Epithelial cell of esophagus (primary cell): ENCODE results near the gene KLHL29.

Source experiments
- DNase-seq: peaks from one replicate; pipeline ENCODE4 v3.0.0; 2010; ENCODE audit warnings: low read depth
- H3K4me3 ChIP-seq: 2 replicates; pipeline ENCODE4 v1.5.1; 2011; ENCODE audit warnings: mild to moderate bottlenecking, low read length, control low read depth
- CTCF ChIP-seq: IDR thresholded peaks from 2 replicates; pipeline ENCODE4 v1.5.1; 2011; ENCODE audit warnings: low read depth, mild to moderate bottlenecking, low read length, control low read depth, inconsistent platforms; ENCODE audit not compliant: insufficient read depth; ENCODE audit errors: missing control alignments

KLHL29 gene

GRCh38 chr2:23456396-23456795 is 71.4 kb downstream of the KLHL29 start:
- no peak for DNase-seq
- H3K4me3 ChIP-seq = no peak overlapping the region
- no peak for TF ChIP-seq CTCF

DNA sequence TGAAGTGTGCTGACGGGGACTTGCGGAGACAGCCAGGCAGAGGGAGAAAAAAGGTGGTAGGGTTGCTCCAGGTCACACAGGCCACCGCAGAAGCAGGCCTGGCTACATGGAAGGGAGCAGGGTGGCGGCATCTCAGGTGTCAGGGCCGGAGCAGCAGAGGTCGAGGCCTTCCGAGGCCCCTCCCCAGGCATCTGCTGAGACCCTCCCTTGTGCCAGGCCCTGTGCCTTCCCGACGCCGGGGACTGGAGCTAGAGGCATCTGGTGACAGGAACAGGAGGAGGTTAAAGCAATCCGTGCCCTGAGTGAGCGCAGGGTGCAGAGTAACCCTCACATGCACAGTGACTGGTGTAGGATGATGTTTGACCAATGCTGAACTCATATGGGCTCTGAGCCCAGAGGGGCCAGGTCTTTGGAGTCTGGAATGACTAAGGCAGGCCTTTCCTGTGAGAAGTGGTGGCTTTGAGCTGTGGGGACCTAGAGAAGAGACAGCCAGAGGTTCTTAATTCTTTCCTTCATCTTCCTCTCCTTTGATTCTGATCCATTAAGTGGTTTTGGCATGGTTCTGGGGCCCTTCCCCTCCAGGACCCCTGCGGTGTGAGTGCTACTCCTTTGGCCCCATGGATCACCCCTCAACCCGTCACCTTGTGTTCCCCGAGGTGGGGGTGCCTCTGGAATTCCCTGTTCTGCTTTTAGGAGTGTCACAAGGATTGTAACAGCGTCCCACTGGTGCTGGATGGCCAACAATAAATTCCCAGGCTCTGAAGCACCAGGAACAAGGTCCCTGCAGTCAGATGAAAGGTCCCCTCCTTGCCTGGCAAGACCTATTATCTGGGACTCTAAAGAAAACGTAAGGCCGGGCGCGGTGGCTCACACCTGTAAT is 72.1 kb downstream of the KLHL29 start:
- DNase-seq = no peak
- no peak for TF ChIP-seq CTCF
- no peak overlapping the region for H3K4me3 ChIP-seq

- peak; percentile 8 for DNase-seq
- no peak overlapping the region for H3K4me3 ChIP-seq
- no peak for TF ChIP-seq CTCF
Measured at GRCh38 chr2:23457990-23458682, 73.2 kb downstream of the KLHL29 start.

DNA sequence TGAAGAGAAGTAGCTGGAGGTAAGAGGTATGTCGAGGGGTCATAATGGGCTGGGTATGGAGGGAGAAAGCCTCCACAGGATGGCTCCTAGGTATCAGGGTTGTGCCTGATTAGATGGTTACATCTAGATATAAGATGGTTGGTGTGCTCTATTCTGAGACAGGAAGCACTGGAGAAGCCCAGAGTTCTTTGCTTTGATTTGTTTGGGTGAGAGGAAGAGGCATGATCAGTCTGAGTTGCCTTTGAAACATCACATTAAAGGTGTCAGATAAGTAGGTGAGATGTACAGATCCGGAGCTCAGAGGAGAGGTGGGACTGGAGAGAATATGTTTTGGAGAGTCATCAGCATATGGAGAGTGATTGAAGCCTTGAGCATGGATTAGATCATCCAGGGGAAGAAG is 74.1 kb downstream of the KLHL29 start:
- H3K4me3 ChIP-seq = no peak overlapping the region
- no peak for DNase-seq
- no peak for TF ChIP-seq CTCF

DNA sequence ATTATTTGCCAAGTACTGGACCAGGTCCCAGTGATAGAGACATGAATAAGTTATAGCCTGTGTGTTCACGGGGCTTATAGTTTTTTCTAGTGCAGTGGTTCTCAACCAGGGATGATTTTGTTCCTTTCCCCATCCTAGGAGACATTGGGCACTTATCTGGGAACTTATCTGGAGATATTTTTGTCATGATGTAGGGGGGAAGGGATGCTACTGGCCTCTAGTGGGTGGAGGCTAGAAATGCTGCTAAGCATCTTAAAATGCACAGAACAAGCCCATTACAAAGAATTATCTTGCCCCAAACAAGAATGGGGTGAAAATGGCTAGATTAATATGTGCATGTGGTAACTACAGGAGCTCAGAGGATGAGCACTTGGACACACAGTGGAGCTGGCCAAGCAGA is 75.2 kb downstream of the KLHL29 start:
- peak; percentile 51 for DNase-seq
- peak; percentile 71 for TF ChIP-seq CTCF
- no peak overlapping the region for H3K4me3 ChIP-seq

DNA sequence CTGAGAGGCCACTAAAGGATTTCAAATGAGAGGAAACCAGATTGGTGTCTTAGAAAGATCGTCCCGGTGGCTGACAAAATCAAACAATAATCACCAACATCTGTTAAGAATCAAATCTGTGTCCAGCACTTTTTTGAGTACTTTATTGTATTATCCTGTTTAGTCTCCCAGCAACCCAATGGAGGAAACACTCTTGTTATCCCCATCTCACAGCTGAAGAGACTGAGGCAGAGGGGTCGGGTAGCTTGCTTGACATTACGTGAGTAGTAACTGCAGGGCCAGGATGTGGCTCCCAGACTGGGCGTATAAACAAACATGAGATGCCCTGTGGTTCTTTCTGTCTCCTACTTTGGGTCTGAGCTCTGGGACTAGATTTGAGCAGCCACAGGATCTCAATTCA is 76.0 kb downstream of the KLHL29 start:
- H3K4me3 ChIP-seq = no peak overlapping the region
- TF ChIP-seq CTCF = no peak
- DNase-seq = no peak
